Measurements from ENCODE around the gene GLRX3. TPM values are rescaled to one million over a fixed set of nuclear protein-coding genes. Genes with fewer than 3 reads are reported as not detected.
A peak's percentile ranks its signal among the peaks of the same experiment; 100 is the strongest.

The GLRX3 gene
- total RNA-seq, 8 experiments from 2014 or later: 58.8 to 125 (median 86.5) TPM

GRCh38 chr10:130221456-130222375 is 85.5 kb downstream of the GLRX3 start:
- Histone ChIP-seq H3K27ac (no peak overlapping the region), H3K4me1 (replicated peaks in 1 of 2) (no peaks in the 10 kb centered on the region), H3K4me3 (no peak overlapping the region)
- in situ Hi-C loops (cut with MboI; ENCODE audit: low pct_unique_long_range_greater_than_20kb in 2 of 9, low sequenced_read_pairs in 9 of 9, unreplicated experiment in 9 of 9): no loop called here
- no peak for ATAC-seq (replicated peaks in 6 of 8)
- WGBS, 10 experiments: 20 to 92% (median 64%) methylated on average over 2 to 12 of the region's 15 CpGs; no CpG with 5 or more reads in 2 of the 10 experiments

GRCh38 chr10:130222381-130222780 is 86.2 kb downstream of the GLRX3 start:
- ATAC-seq (replicated peaks in 6 of 8): no peak
- Histone ChIP-seq H3K4me1 (replicated peaks in 1 of 2) (no peaks in the 10 kb centered on the region), H3K4me3 (no peak overlapping the region), H3K27ac (no peak overlapping the region)
- 27 to 91% (median 63%) methylated on average over 1 to 7 of the region's 8 CpGs; no CpG with 5 or more reads in 4 of the 10 experiments for WGBS, 10 experiments
- in situ Hi-C loops (cut with MboI; ENCODE audit: low pct_unique_long_range_greater_than_20kb in 2 of 9, low sequenced_read_pairs in 9 of 9, unreplicated experiment in 9 of 9): no loop called here

- H3K4me1 ChIP-seq (replicated peaks in 1 of 2): no peaks in the 10 kb centered on the region
- H3K27ac ChIP-seq: no peak overlapping the region
- WGBS, 10 experiments: 17 to 67% (median 49%) methylated on average over 2 to 4 of the region's 4 CpGs; no CpG with 5 or more reads in 2 of the 10 experiments
- H3K4me3 ChIP-seq: no peak overlapping the region
- peak in 3 of 8 experiments; percentile 55 to 69 (median 58) for ATAC-seq (replicated peaks in 6 of 8)
- in situ Hi-C loops (cut with MboI; ENCODE audit: low pct_unique_long_range_greater_than_20kb in 2 of 9, low sequenced_read_pairs in 9 of 9, unreplicated experiment in 9 of 9): no loop called here
These were observed 88.0 kb downstream of the GLRX3 start for GRCh38 chr10:130224228-130224627.

GRCh38 chr10:130226012-130226411 is 89.8 kb downstream of the GLRX3 start:
- Histone ChIP-seq H3K4me3 (no peak overlapping the region), H3K27ac (no peak overlapping the region), H3K4me1 (replicated peaks in 1 of 2) (no peaks in the 10 kb centered on the region)
- in situ Hi-C loops (cut with MboI; ENCODE audit: low pct_unique_long_range_greater_than_20kb in 2 of 9, low sequenced_read_pairs in 9 of 9, unreplicated experiment in 9 of 9): no loop called here
- no peak for ATAC-seq (replicated peaks in 6 of 8)
- WGBS, 10 experiments: 20 to 90% (median 25%) methylated on average over 2 of the region's 3 CpGs; no CpG with 5 or more reads in 7 of the 10 experiments

GRCh38 chr10:130227883-130228282 is 91.7 kb downstream of the GLRX3 start:
- no peak for ATAC-seq (replicated peaks in 6 of 8)
- in situ Hi-C loops (cut with MboI; ENCODE audit: low pct_unique_long_range_greater_than_20kb in 2 of 9, low sequenced_read_pairs in 9 of 9, unreplicated experiment in 9 of 9): no loop called here
- Histone ChIP-seq H3K27ac (no peak overlapping the region), H3K4me1 (replicated peaks in 1 of 2) (no peaks in the 10 kb centered on the region), H3K4me3 (no peak overlapping the region)
- WGBS, 10 experiments: 0 to 40% (median 31%) methylated on average over 1 of the region's 2 CpGs; no CpG with 5 or more reads in 6 of the 10 experiments

Other genes with a start within 250 kb of the GLRX3 start
- 100 to 1,000 TPM in 1 of 8 experiments, 10 to 100 TPM in 3, 1 to 10 TPM in 2, under 1 TPM in 2; 0.10 to 112 (median 14.8) TPM for gene EBF3, start 172.1 kb upstream of the GLRX3 start, total RNA-seq
- 1 to 10 TPM in 6 of 8 experiments, under 1 TPM in 2; 0.81 to 4.4 (median 2.2) TPM for gene C10orf143, start 25.6 kb upstream of the GLRX3 start, total RNA-seq